Thoracic aorta (tissue), 2 donors: ENCODE data around the gene GDAP1L1. TPM values are rescaled to one million over a fixed set of nuclear protein-coding genes. Genes with fewer than 3 reads are reported as not detected.

ENCODE experiments used
- ATAC-seq: fragments of 150-250 bp; one replicate; pipeline ENCODE4 v1.8.0; 2017; ENCODE audit warnings: low read depth; ENCODE audit not compliant: insufficient number of reproducible peaks, low FRiP score
- DNase-seq: peaks from one replicate; pipeline ENCODE4 v3.0.0-alpha.2; 2020; ENCODE audit warnings: low spot score
- H3K27ac ChIP-seq, 2 donors: fragments of 200-600 bp; sonication (generic); 1 replicate in 1 of 2; 2 replicates in 1 of 2; pipeline ENCODE4 v1.5.1; 2016; ENCODE audit warnings: mild to moderate bottlenecking in 2 of 2, moderate library complexity in 2 of 2
- H3K27me3 ChIP-seq: fragments of 200-600 bp; sonication (generic); replicated peaks from 2 replicates; pipeline ENCODE4 v1.6.0; 2016; ENCODE audit warnings: mild to moderate bottlenecking; ENCODE audit not compliant: insufficient read depth
- H3K36me3 ChIP-seq: fragments of 200-600 bp; sonication (generic); one replicate; pipeline ENCODE4 v1.5.1; 2016
- H3K4me1 ChIP-seq, 2 donors: fragments of 200-600 bp; sonication (generic); 1 replicate in 1 of 2; 2 replicates in 1 of 2; pipeline versions ENCODE4 v1.5.1 to v1.6.0; 2016; ENCODE audit warnings: low read depth in 2 of 2, mild to moderate bottlenecking in 1 of 2; ENCODE audit not compliant: control insufficient read depth in 1 of 2
- H3K4me3 ChIP-seq: fragments of 200-600 bp; sonication (generic); 2 replicates; pipeline ENCODE4 v1.5.1; 2016; ENCODE audit warnings: mild to moderate bottlenecking
- H3K9me3 ChIP-seq: fragments of 200-600 bp; sonication (generic); 2 replicates; pipeline ENCODE4 v1.5.1; 2016
- total RNA-seq, 2 donors: library from RNA; depleted of rRNA; stranded (reverse); fragments of >200 nt; gene quantifications; one replicate each; pipeline versions ENCODE4 v1.1.0 to v1.2.3, GENCODE V29; 2016
- TF ChIP-seq, protein P1 (sequence below): fragments of 200-600 bp; sonication (generic); IDR thresholded peaks from one replicate; pipeline ENCODE4 v1.5.1; 2019; ENCODE audit warnings: antibody characterized with exemption

GDAP1L1 gene
- total RNA-seq, 2 donors from 2014 or later: not detected

DNA sequence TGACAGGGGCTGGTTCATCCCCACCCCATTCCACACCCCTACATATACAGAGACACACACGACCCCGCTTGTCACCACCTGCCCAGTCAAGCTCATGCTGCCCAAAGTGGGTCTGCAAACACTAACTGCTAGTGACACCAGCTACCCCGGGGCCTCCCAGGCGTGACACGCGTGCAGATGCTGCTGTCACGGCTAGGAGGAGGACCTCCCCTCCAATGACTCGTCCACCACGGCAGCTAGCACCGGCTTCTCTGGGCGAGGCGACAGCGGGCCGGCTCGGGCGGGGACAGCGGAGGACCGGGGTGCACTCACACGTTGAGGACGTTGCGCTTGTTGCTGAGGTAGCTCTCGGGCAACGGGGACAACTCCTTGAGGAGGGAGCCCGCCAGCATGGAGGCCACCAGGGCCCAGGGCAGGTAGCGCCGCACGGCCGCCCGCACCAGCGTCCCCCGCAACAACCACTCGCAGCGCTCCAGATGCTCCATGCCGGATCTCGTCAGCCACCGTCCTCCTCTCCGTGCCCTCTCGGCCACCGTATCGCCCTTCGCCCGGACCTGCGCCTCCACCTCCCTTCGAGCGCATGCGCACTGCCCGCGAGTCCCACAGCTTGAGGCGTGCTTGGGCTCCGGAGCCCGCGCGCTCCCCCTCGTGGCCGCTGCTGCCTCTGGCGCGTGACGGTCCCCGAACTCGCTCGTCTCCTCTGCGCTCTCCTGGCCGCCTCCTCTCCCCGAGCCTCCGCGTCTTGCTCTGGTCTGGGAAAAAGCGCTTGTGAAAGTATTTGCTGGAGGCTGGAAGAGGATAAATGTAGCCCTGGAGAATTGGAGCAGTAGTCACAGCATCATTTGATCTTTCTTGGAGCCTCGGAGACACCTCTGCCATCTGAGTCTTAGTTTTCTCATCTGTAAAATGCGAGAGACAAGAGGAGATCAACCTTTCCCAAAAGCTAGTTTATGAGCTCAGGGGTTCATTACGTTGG, 63.8 kb downstream of the GDAP1L1 start, which contains the start of gene FITM2:
TSS of gene FITM2 (minus strand) at position 539 of the 976 bp plus-strand sequence. CDS start at position 485, 54 bp downstream.
- peak within 1 kb of the TSS; percentile 35 to 40 for H3K27ac ChIP-seq
- TF ChIP-seq, protein P1, sequence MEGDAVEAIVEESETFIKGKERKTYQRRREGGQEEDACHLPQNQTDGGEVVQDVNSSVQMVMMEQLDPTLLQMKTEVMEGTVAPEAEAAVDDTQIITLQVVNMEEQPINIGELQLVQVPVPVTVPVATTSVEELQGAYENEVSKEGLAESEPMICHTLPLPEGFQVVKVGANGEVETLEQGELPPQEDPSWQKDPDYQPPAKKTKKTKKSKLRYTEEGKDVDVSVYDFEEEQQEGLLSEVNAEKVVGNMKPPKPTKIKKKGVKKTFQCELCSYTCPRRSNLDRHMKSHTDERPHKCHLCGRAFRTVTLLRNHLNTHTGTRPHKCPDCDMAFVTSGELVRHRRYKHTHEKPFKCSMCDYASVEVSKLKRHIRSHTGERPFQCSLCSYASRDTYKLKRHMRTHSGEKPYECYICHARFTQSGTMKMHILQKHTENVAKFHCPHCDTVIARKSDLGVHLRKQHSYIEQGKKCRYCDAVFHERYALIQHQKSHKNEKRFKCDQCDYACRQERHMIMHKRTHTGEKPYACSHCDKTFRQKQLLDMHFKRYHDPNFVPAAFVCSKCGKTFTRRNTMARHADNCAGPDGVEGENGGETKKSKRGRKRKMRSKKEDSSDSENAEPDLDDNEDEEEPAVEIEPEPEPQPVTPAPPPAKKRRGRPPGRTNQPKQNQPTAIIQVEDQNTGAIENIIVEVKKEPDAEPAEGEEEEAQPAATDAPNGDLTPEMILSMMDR: peak; percentile 95
- H3K36me3 ChIP-seq: no peaks in the 10 kb centered on the region
- ATAC-seq (peak; percentile 88), DNase-seq (peak; percentile 97)
- H3K27me3 ChIP-seq: no peaks in the 10 kb centered on the region
- H3K4me3 ChIP-seq: peak within 1 kb of the TSS; percentile 82
- no peaks in the 10 kb centered on the region for H3K9me3 ChIP-seq
- peaks cover 7 to 13% of the 10 kb centered on the region in 2 donors for H3K4me1 ChIP-seq

DNA sequence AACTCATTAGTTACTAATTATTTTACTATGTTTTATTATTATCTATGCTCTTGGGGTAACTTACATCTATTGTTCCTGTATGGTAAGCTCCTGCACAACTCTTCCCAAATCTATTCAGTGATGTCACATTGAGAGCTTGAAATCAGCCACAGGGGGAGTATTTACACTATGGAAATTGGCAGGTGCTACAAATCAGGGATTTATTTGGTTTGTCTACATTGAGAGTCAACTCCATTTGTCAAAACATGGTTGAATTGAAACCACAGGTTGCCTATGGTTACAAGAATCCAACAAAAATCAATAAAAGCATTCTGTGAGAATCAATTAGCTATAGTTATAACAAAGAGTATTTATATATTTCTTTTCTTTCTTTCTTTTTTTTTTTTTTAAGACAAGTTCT, 67.8 kb downstream of the GDAP1L1 start:
- Histone ChIP-seq H3K4me1 (peaks cover 5 to 6% of the 10 kb centered on the region in 2 donors), H3K36me3 (no peaks in the 10 kb centered on the region), H3K4me3 (no peak overlapping the region), H3K9me3 (no peaks in the 10 kb centered on the region), H3K27ac (no peak overlapping the region), H3K27me3 (no peaks in the 10 kb centered on the region)
- DNase-seq (no peak), ATAC-seq (no peak)
- TF ChIP-seq, protein P1: no peak

DNA sequence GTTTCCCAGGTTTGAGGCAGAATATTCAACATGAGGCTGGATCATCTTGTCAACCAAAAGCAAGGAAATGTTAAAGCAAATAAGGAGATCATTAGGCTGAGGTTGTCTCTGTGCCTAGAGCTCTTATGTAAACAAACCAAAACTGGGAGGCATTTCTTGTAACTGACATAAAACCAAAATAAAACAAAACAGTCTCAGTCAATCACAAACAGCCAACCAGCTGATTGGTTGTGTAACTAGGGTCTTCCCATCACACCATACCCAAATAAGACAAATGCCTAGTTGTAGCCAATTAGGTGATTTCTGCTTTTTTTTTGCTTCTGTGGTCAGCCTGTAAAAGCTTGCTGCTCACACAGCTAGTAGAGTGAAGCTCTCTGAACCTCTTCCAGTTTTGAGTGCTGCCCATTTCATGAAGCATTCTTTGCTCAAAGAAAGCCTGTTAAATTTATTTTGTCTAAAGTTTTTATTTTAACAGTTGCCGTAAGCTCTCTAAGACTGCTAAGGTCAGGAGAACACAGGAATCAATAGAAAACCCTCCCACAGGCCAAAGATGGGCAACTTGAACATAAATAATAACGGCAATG, 72.8 kb downstream of the GDAP1L1 start:
- Histone ChIP-seq H3K4me3 (no peak overlapping the region), H3K4me1 (no peaks in the 10 kb centered on the region), H3K9me3 (no peaks in the 10 kb centered on the region), H3K36me3 (no peaks in the 10 kb centered on the region), H3K27me3 (no peaks in the 10 kb centered on the region), H3K27ac (no peak overlapping the region)
- TF ChIP-seq, protein P1: no peak
- DNase-seq (no peak), ATAC-seq (no peak)

DNA sequence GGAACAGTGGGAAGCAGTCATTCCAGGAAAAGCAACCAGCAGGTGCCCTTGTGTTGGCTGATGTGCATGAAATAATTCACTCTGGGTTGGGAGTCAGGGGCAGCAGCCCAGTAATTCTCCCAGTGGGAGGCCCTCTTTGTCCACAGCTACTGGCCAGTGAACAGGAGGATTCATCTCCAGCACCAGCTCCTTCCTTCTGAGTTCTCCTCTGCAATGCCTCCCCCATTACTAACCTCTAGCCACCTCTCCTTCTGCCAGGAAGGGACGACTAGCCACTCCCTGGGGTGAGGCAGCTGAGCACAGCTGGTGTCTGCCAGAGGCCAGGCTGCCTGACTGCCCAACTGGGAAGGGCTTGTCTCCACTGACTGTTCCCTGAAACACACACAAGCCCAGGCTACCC, 77.2 kb downstream of the GDAP1L1 start:
- Histone ChIP-seq H3K27me3 (no peaks in the 10 kb centered on the region), H3K4me1 (peaks cover 3 to 6% of the 10 kb centered on the region in 2 donors), H3K27ac (no peak overlapping the region), H3K9me3 (no peaks in the 10 kb centered on the region), H3K36me3 (no peaks in the 10 kb centered on the region), H3K4me3 (no peak overlapping the region)
- no peak for ATAC-seq
- TF ChIP-seq, protein P1: no peak
- DNase-seq: no peak
